ENCODE results near the gene FLCN.

Gene FLCN

GRCh38 chr17:17183744-17184143 is 53.2 kb downstream of the FLCN start:
- no peak for DNase-seq

GRCh38 chr17:17182598-17183136 is 54.3 kb downstream of the FLCN start:
- DNase-seq: no peak

GRCh38 chr17:17181666-17182597 is 55.0 kb downstream of the FLCN start:
- DNase-seq: no peak

GRCh38 chr17:17180741-17181525 is 56.0 kb downstream of the FLCN start:
- DNase-seq: no peak

GRCh38 chr17:17180141-17180603 is 56.8 kb downstream of the FLCN start:
- DNase-seq: no peak

GRCh38 chr17:17179371-17179827 is 57.6 kb downstream of the FLCN start:
- DNase-seq: no peak

GRCh38 chr17:17177176-17177575 is 59.8 kb downstream of the FLCN start:
- no peak for DNase-seq

- no peak for DNase-seq
Measured at GRCh38 chr17:17176341-17176740, 60.6 kb downstream of the FLCN start.

- no peak for DNase-seq
Measured at GRCh38 chr17:17175917-17176316, 61.1 kb downstream of the FLCN start.

- no peak for DNase-seq
Measured at GRCh38 chr17:17175340-17175739, 61.6 kb downstream of the FLCN start.

- DNase-seq: no peak
Measured at GRCh38 chr17:17173921-17174320, 63.0 kb downstream of the FLCN start.

GRCh38 chr17:17172990-17173389 is 64.0 kb downstream of the FLCN start:
- no peak for DNase-seq

GRCh38 chr17:17172001-17172939 is 64.7 kb downstream of the FLCN start:
- no peak for DNase-seq

GRCh38 chr17:17171186-17171585 is 65.8 kb downstream of the FLCN start:
- no peak for DNase-seq

- no peak for DNase-seq
Measured at GRCh38 chr17:17170346-17170985, 66.5 kb downstream of the FLCN start.

- no peak for DNase-seq
Measured at GRCh38 chr17:17169396-17169795, 67.6 kb downstream of the FLCN start.

GRCh38 chr17:17168401-17168800 is 68.6 kb downstream of the FLCN start:
- no peak for DNase-seq

GRCh38 chr17:17167986-17168385 is 69.0 kb downstream of the FLCN start:
- DNase-seq: no peak

GRCh38 chr17:17167356-17167755 is 69.6 kb downstream of the FLCN start:
- no peak for DNase-seq

GRCh38 chr17:17166446-17166845 is 70.5 kb downstream of the FLCN start:
- no peak for DNase-seq

- no peak for DNase-seq
Measured at GRCh38 chr17:17165666-17166308, 71.2 kb downstream of the FLCN start.

All from NCI-H446 (cell line).